ENCODE data around the gene PILRA.

The PILRA gene

GRCh38 chr7:100413889-100414288 is 40.6 kb downstream of the PILRA start:
- no peak for DNase-seq

GRCh38 chr7:100415448-100415847 is 42.2 kb downstream of the PILRA start:
- no peak for DNase-seq

GRCh38 chr7:100418930-100419659 is 45.8 kb downstream of the PILRA start:
- DNase-seq: no peak

GRCh38 chr7:100419660-100420226 is 46.5 kb downstream of the PILRA start:
- DNase-seq: no peak

DNA sequence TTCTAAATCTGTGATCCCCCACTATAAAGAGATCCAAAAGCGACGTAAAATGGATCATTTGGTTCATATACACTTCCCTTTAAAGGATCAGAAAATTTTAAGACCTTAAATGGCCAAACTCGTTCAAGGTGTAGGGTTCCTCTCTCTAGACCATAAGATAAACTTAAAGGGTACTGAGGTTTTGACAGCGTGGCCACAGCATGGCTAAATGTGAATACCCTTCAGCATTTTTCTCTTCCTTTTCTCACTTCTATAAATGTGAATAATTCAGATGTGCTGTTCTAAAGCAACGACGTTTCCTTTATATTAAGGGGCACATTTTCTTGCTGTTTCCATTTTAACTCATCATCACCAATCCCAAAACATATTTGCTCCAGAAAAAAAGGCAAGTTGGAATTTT is 50.0 kb downstream of the PILRA start:
- no peak for DNase-seq

DNA sequence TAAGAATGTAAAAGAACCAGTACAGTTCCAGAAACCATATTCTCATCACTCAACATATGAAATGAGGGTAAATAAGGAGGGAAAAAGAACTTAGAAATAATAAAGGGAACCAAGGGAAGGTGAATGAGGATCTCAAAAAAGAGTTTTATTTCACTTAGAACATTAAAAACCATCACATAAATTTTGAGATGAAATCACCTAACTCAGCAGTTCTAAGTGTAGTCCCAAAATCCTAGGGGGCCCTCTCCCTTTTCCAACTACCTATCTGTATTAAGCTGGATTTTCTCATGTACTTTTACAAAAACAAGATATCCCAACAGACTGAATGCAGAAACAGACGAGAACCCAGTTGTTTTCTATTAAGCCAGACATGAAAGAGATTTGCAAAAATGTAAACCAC is 52.1 kb downstream of the PILRA start:
- no peak for DNase-seq

DNA sequence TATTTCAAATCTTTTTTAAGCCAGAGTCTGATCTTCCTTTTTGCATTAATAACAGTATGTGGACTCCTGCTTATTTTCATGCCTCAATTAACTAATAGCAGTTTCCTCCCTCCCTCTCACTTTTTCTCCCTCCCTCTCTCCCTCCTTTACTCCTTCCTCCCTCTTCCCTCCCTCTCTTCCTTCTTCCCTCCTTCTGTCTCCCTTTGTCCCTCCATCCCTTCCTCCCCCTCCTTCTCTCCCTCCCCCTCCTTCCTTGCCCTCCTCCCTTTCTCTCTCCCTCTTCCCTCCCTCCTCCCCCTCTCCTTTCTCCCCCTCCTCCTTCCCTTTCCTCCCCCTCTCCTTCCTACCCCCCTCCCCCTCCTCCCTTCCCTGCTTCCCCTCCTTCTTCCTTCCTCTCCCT is 53.2 kb downstream of the PILRA start:
- DNase-seq: no peak

DNA sequence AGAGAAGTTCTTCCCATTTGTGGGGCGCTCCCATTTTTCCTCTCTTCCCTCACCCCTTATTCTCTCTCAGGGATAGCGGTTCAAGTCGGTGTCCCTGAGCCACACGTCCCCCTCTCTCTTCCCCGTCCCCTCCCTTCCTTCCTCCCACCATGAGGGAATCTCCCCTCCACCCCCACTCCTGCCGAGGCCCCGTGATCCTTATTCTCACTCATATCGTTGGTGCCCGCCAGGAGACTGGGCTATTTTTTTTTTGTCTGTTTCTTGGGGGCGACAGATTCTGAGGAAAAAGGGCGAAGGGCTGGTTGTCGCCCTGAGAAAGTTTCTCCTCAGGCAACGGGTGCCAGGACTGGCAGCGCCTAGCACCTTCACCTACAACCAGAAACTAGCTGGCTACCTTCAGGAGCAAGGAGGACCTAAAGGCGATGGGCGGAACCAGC is 54.5 kb downstream of the PILRA start:
- no peak for DNase-seq

DNA sequence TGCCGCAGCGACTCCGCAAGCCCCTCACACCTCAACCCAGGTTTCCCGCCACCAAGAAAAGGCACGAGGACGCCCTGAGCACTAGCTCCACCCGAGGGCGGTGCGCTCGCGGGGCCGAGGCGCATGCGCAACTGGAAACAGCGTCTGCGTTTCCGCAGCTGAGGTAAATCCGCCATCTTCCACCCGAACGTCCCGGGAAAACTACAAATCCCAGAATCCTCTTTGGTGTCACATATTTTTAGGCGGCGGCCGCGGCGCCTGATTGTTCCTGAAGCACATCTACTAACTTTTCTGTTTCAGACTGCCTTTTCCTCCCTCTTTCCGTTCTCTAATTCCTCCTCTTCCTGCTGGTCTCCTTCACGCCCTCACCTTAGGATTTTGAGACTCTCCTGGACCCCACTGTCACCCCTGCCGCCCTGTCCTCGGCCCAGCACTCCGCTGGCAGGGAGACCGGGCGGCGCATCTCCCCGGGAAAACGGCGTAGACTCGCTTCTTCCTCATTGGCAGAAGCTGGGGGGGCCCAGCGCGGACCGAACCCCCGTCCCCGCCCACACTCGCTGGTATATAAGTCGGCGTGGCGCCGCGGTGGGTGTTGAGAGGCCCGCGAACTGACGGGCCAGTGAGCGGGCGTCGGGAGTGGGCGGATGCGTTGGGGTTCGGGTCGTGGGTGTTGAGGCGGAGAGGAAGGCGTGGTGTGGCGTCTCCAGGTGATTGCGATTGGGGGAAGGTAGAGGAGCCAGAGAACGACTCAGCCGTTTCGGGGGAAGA is 55.1 kb downstream of the PILRA start, which contains the start of gene ZCWPW1:
Gene ZCWPW1, minus strand, starts transcription at position 505 of the 768 bp plus-strand sequence. CDS start 8,054 bp downstream, outside the sequence.
- peak; percentile 96 for DNase-seq

- DNase-seq: peak; percentile 99
Observed at GRCh38 chr7:100428967-100429636, 55.8 kb downstream of the PILRA start.

- DNase-seq: peak; percentile 97
Observed at GRCh38 chr7:100429637-100430492, 56.6 kb downstream of the PILRA start, which contains the start of gene MEPCE. Gene MEPCE (plus strand): TSS chr7:100429831. CDS start chr7:100430019, 188 bp downstream.

GRCh38 chr7:100430493-100431285 is 57.4 kb downstream of the PILRA start:
- no peak for DNase-seq

- DNase-seq: no peak
Observed at GRCh38 chr7:100431286-100431735, 58.0 kb downstream of the PILRA start.

DNA sequence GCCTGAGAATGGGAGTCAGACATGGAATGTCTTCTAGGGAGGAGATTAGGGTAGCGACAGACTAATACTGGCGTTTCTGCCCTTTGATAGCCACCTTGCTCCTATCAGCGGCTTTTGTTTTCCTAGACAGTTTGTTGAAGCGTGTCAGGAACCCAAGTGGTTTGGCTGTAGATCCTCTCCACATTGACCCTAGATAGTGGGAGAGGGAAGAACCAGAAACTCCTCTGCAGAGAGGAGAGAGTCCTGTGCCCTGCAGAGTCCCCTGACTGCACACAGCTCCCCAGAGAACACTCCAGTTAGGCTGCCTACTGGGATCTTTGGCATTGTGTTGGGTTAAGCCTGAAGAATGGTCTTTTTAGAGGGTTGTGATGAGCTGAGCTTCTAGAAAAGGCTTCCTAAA is 58.8 kb downstream of the PILRA start:
- DNase-seq: no peak

GRCh38 chr7:100432621-100433275 is 59.5 kb downstream of the PILRA start:
- DNase-seq: no peak

DNA sequence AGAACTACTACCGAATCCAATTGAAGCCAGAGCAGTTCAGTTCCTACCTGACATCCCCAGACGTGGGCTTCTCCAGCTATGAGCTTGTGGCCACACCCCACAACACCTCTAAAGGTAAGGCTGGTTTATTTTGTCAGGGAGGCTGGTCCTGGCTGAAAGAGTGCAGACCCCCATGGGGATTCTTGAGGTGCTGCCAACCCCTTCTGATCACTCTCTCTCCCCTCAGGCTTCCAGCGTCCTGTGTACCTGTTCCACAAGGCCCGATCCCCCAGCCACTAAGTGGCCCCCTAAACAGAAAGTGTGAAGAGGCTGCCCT is 59.9 kb downstream of the PILRA start:
- no peak for DNase-seq

DNA sequence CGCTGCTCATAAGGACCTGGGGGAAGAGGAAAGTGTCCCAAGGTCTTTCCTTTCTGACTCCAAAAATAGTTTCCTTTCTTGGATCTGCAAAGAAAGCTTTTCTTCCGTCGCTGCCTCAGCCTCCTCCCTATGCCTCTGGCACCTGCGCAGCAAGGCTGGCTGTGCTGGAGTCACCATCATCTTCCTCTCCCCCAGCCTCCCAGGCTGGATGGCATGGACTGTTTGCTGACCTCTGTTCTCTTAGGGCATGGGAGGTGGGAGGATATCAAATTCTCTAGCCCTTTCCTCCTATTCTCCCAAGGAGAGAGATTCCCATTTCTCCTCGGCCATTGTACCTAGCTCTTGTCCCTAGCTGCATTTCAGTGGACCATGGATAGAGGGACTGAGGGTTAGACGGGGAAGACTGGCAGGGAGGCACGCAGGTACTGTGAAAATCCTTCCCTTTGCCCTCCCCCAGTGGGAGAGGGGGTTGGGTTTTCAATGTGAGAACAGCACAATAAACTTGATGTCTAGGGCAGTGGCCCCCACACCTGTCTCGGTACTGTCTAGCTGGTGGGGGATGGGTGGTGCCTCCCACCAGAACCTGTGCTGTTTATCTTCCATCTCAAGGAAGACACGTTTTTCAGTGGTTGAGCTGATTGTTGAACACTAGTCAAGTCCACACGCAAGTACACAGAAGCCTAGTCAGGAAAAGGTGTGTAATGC is 60.5 kb downstream of the PILRA start:
- DNase-seq: no peak

DNA sequence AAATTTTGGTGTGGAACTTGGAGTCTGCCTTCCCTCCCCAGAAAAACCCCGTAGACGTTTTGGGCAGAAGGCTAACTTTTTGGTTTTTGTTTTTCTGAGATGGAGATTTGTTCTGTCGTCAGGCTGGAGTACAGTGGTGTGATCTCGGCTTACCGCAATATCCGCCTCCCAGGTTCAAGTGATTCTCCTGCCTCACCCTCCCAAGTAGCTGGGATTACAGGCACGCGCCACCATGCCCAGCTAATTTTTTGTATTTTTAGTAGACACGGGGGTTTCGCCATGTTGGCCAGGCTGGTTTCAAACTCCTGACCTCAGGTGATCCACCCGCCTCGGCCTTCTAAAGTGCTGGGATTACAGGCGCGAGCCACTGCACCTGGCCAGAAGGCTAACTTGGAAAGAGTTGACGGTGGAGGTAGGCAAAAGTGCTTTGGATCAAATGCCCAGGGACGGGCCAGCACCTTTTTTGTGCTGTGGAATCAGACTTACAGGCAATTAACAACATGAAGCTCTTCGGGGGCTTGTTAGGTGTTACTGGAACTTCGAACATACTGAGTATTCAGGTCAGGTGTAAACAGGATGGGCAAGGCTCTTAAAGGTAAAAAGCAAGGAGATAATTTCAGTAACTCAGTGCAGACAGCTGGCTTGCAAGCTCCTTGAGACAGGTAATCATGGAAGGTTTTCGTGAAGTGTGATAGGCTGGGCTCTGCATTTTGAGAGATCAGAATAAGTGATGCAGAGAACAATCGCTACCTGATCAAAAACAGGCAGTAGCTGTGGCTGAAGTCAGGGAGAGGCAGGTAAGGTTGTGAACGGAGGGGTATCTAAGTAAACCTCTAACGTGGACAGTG is 61.2 kb downstream of the PILRA start:
- DNase-seq: no peak

Data from NCI-H2171 treated with DMSO at 0.1 percent for 48 hours (cell line).